HL-60 (cell line): ENCODE measurements around the gene IDH3A.

Experiments
- DNase-seq, 2 experiments: peaks; one replicate each; pipeline ENCODE4 v3.0.0-alpha.2; 2010 to 2020; ENCODE audit warnings: low read depth in 1 of 2, low spot score in 1 of 2
- H3K27ac ChIP-seq: fragments of 250-450 bp; sonication (Bioruptor Pico); replicated peaks from 2 replicates; pipeline ENCODE4 v1.5.1; 2020; ENCODE audit warnings: mild to moderate bottlenecking, moderate library complexity
- H3K27me3 ChIP-seq: fragments of 250-450 bp; sonication (Bioruptor Pico); 2 replicates; pipeline ENCODE4 v1.5.1; 2021; ENCODE audit warnings: mild to moderate bottlenecking, moderate library complexity; ENCODE audit not compliant: insufficient read depth, poor library complexity, severe bottlenecking
- H3K4me3 ChIP-seq: replicated peaks from 2 replicates; pipeline ENCODE4 v1.5.1; 2011; ENCODE audit warnings: mild to moderate bottlenecking, control low read depth, low read length; ENCODE audit not compliant: insufficient read depth
- GABPA ChIP-seq: IDR thresholded peaks from 2 replicates; pipeline ENCODE4 v1.6.1; 2012; ENCODE audit warnings: low read depth
- POLR2AphosphoS5 ChIP-seq: IDR thresholded peaks from 2 replicates; pipeline ENCODE4 v1.6.1; 2012; ENCODE audit warnings: low read depth
- REST ChIP-seq: IDR thresholded peaks from 2 replicates; pipeline ENCODE4 v1.6.1; 2012; ENCODE audit warnings: low read depth; ENCODE audit not compliant: insufficient replicate concordance
- SPI1 ChIP-seq: IDR thresholded peaks from 2 replicates; pipeline ENCODE4 v1.6.1; 2012; ENCODE audit warnings: low read depth, mild to moderate bottlenecking, borderline replicate concordance
- TF ChIP-seq, protein P1 (sequence below): IDR thresholded peaks from one replicate; pipeline ENCODE4 v1.5.1; 2011; ENCODE audit warnings: low read length, control low read depth, inconsistent platforms; ENCODE audit not compliant: insufficient read depth

The IDH3A gene

DNA sequence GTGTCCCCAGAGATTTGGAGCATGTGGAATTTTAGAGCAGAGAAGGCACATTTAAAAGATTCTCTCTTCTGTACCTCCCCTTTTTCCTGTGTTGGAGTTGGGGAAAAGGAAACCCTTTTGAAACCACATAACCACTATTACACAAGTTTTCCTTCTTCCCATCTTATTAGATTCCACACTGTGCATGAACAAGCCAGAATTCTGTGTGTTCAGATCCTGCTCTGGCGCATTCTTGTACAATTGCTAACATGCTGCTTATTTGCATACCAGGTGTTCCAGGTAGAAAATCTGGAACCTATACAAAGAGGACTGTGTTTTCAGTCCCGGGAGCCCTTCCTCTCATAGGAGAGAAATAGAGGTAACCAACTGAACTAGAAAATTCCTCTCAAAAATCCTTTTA, 15.4 kb upstream of the IDH3A start:
- Histone ChIP-seq H3K27me3 (peaks cover 6% of the 10 kb centered on the region), H3K27ac (no peak overlapping the region), H3K4me3 (no peak overlapping the region)
- TF ChIP-seq, protein P1, sequence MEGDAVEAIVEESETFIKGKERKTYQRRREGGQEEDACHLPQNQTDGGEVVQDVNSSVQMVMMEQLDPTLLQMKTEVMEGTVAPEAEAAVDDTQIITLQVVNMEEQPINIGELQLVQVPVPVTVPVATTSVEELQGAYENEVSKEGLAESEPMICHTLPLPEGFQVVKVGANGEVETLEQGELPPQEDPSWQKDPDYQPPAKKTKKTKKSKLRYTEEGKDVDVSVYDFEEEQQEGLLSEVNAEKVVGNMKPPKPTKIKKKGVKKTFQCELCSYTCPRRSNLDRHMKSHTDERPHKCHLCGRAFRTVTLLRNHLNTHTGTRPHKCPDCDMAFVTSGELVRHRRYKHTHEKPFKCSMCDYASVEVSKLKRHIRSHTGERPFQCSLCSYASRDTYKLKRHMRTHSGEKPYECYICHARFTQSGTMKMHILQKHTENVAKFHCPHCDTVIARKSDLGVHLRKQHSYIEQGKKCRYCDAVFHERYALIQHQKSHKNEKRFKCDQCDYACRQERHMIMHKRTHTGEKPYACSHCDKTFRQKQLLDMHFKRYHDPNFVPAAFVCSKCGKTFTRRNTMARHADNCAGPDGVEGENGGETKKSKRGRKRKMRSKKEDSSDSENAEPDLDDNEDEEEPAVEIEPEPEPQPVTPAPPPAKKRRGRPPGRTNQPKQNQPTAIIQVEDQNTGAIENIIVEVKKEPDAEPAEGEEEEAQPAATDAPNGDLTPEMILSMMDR = no peak
- TF ChIP-seq REST (no peak), SPI1 (no peak), GABPA (no peak), POLR2AphosphoS5 (no peak)
- no peak for DNase-seq

DNA sequence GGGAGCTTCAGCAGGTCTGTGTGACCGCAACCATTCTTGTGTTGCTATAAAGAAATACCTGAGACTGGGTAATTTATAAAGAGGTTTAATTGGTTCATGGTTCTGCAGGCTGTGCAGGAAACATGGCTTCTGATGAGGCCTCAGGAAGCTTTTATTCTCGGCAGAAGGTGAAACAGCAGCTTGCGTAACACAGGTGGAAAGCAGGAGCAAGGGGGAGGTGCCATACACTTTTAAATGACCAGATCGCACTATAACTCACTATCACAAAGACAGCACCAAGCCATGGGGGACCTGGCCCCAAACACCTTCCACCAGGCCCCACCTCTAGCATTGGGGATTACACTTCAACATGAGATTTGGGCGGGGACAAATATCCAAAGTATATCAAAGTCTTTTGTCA, 9.6 kb upstream of the IDH3A start:
- no peaks in the 10 kb centered on the region for H3K27me3 ChIP-seq
- no peak overlapping the region for H3K27ac ChIP-seq
- TF ChIP-seq REST (no peak), SPI1 (no peak), POLR2AphosphoS5 (no peak), GABPA (no peak)
- TF ChIP-seq, protein P1 = no peak
- DNase-seq = no peak
- H3K4me3 ChIP-seq = no peak overlapping the region

DNA sequence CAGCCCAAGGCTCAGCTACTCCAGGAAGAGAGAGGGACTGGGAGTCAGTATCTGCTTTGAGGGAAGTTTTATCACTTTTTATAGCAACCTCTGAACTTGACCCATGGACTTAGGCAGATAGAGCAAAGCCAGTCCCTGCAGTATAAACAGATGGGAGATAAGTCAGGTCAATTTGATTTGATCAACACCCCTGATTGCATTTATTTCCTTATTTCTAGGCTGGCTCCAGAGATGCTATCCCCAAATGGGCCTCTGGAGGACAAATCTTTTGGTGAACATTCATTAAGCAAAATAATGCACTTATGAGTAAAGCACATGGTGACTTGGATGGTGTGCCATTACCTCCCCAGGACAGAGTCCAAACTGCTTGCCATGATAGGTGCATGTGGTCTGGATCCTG, 8.9 kb upstream of the IDH3A start:
- H3K27ac ChIP-seq = no peak overlapping the region
- DNase-seq = no peak
- no peak for TF ChIP-seq POLR2AphosphoS5
- no peak for TF ChIP-seq GABPA
- no peak for TF ChIP-seq REST
- TF ChIP-seq, protein P1 = no peak
- TF ChIP-seq SPI1 = no peak

More for the DNA sequence above, 8.9 kb upstream of the IDH3A start:
- Histone ChIP-seq H3K4me3 (no peak overlapping the region), H3K27me3 (no peaks in the 10 kb centered on the region)
